Neural cell (in vitro differentiated cells): Measurements from ENCODE around the gene PHF21B. TPM values are rescaled to one million over a fixed set of nuclear protein-coding genes. Genes with fewer than 3 reads are reported as not detected.
"Not testable (repeated sequence)": the region's sequence is repeated elsewhere in the genome, so short reads cannot be mapped to it uniquely, and the experiment has no call there.

Experiments
- H2AFZ ChIP-seq: fragments of 200-600, 300-800 bp; sonication (generic), shearing (Covaris generic); 2 replicates; pipeline ENCODE4 v1.6.0; 2014; ENCODE audit warnings: low read depth, mild to moderate bottlenecking, antibody characterized with exemption, low read length, moderate library complexity
- H3F3A ChIP-seq: fragments of 200-600 bp; shearing (Covaris generic); 2 replicates; pipeline ENCODE4 v1.6.1; 2016; ENCODE audit warnings: mild to moderate bottlenecking, moderate library complexity, mixed read lengths, antibody characterized with exemption, low read length; ENCODE audit not compliant: insufficient read depth, poor library complexity, severe bottlenecking
- H3K27ac ChIP-seq: fragments of 200-600, 300-800 bp; sonication (generic), shearing (Covaris generic); 2 replicates; pipeline ENCODE4 v1.5.1; 2014; ENCODE audit warnings: mild to moderate bottlenecking, low read length, moderate library complexity
- H3K27me3 ChIP-seq: fragments of 300-800, 200-600 bp; sonication (generic), shearing (Covaris generic); 2 replicates; pipeline ENCODE4 v1.6.0; 2014; ENCODE audit warnings: mild to moderate bottlenecking, low read depth, low read length, moderate library complexity; ENCODE audit not compliant: insufficient read depth
- H3K36me3 ChIP-seq: fragments of 300-800, 200-600 bp; sonication (generic), shearing (Covaris generic); 2 replicates; pipeline ENCODE4 v1.5.1; 2014; ENCODE audit warnings: mild to moderate bottlenecking, antibody characterized with exemption, low read length, moderate library complexity; ENCODE audit not compliant: insufficient read depth
- H3K4me2 ChIP-seq: fragments of 300-800, 200-600 bp; sonication (generic), shearing (Covaris generic); 2 replicates; pipeline ENCODE4 v1.6.0; 2014; ENCODE audit warnings: mild to moderate bottlenecking, low read length
- H3K4me3 ChIP-seq: fragments of 300-800, 200-600 bp; sonication (generic), shearing (Covaris generic); 2 replicates; pipeline ENCODE4 v1.5.1; 2014; ENCODE audit warnings: mild to moderate bottlenecking, low read length, moderate library complexity
- H3K79me2 ChIP-seq: fragments of 200-600 bp; shearing (Covaris generic); replicated peaks from 2 replicates; pipeline ENCODE4 v1.6.0; 2014; ENCODE audit warnings: mild to moderate bottlenecking, low read length, moderate library complexity; ENCODE audit not compliant: insufficient read depth
- H3K9ac ChIP-seq: fragments of 300-800, 200-600 bp; sonication (generic), shearing (Covaris generic); 2 replicates; pipeline ENCODE4 v1.6.1; 2016; ENCODE audit warnings: mild to moderate bottlenecking, low read length, mixed read lengths
- H3K9me2 ChIP-seq: fragments of 200-600 bp; shearing (Covaris generic); 2 replicates; pipeline ENCODE4 v1.6.1; 2016; ENCODE audit warnings: mild to moderate bottlenecking, low read length, mixed read lengths; ENCODE audit not compliant: insufficient read depth
- H3K9me3 ChIP-seq: fragments of 200-600, 300-800 bp; sonication (generic), shearing (Covaris generic); 2 replicates; pipeline ENCODE4 v1.6.1; 2016; ENCODE audit warnings: mild to moderate bottlenecking, mixed run types, low read length, moderate library complexity, mixed read lengths
- H4K20me1 ChIP-seq: fragments of 200-600 bp; shearing (Covaris generic); 2 replicates; pipeline ENCODE4 v1.6.1; 2016; ENCODE audit warnings: mild to moderate bottlenecking, mixed run types; ENCODE audit not compliant: insufficient read depth
- EP300 ChIP-seq: fragments of 450-650 bp; conservative IDR thresholded peaks from 2 replicates; pipeline ENCODE4 v1.6.1; 2014; ENCODE audit warnings: antibody characterized with exemption, mild to moderate bottlenecking, moderate library complexity; ENCODE audit not compliant: poor library complexity, severe bottlenecking
- EZH2 ChIP-seq: fragments of 200-600, 300-800 bp; shearing (Covaris generic), sonication (generic); IDR thresholded peaks from 2 replicates; pipeline ENCODE4 v1.6.1; 2014; ENCODE audit warnings: antibody characterized with exemption, low read length, borderline replicate concordance, mild to moderate bottlenecking; ENCODE audit not compliant: insufficient read depth, poor library complexity, severe bottlenecking
- MXI1 ChIP-seq: fragments of 450-650 bp; conservative IDR thresholded peaks from 2 replicates; pipeline ENCODE4 v1.6.1; 2014; ENCODE audit warnings: antibody characterized with exemption, mild to moderate bottlenecking; ENCODE audit not compliant: poor library complexity, severe bottlenecking
- POLR2AphosphoS5 ChIP-seq: IDR thresholded peaks from 2 replicates; pipeline ENCODE4 v1.6.1; 2012
- RAD21 ChIP-seq: fragments of 450-650 bp; conservative IDR thresholded peaks from 2 replicates; pipeline ENCODE4 v1.6.1; 2014; ENCODE audit warnings: antibody characterized with exemption, mild to moderate bottlenecking, moderate library complexity
- SMC3 ChIP-seq: fragments of 450-650 bp; conservative IDR thresholded peaks from 2 replicates; pipeline ENCODE4 v1.6.1; 2014; ENCODE audit warnings: antibody characterized with exemption, mild to moderate bottlenecking, moderate library complexity; ENCODE audit not compliant: poor library complexity
- TAF1 ChIP-seq: IDR thresholded peaks from 2 replicates; pipeline ENCODE4 v1.6.1; 2012; ENCODE audit warnings: low read depth
- polyA plus RNA-seq: library from polyadenylated mRNA; depleted of rRNA; stranded (reverse); fragments of >200 nt; gene quantifications from 2 replicates; pipeline ENCODE4 v1.2.3, GENCODE V29; 2014
- TF ChIP-seq, protein P1 (sequence below): fragments of 450-650 bp; IDR thresholded peaks from 2 replicates; pipeline ENCODE4 v1.5.1; 2014; ENCODE audit warnings: antibody characterized with exemption, mild to moderate bottlenecking, moderate library complexity; ENCODE audit not compliant: poor library complexity, severe bottlenecking
- TF ChIP-seq, protein P2 (sequence below): IDR thresholded peaks from 2 replicates; pipeline ENCODE4 v1.6.1; 2012; ENCODE audit warnings: borderline replicate concordance

PHF21B gene
- polyA plus RNA-seq, 1 donor from 2014 or later = 49.5 TPM

DNA sequence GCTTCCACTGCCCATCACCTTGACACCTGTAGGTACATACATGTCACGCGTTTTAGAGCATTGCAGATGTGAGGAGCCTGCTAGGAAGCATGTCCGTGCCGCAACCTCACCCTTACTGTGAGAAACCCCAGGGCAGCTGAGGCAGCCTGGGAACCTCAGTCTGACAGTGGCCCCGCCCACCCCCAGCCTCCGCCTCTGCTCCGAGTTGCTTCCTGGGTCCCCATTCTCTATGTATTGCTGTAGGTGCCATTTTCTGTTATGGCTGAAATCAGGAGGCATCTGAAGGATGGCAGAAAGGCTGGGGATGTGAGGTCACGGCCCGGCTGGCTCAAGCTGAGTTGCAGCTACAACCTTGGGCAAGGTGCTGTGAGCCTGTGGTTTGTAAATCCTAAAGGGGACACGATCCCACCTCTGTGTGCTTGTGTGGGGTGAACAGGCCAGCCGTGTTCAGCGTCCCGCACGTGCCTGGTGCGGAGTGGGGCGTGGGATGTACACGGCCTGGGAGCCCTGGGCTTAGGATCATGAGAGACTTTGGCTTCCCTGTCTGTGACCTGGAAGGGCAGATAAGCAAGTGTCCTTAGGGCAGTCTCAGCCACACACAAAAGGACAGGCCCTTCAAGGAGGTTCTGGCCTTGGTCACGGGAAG, 102.7 kb downstream of the PHF21B start:
- no peak overlapping the region for H3K9ac ChIP-seq
- H3K27me3 ChIP-seq = no peaks in the 10 kb centered on the region
- H3K36me3 ChIP-seq = peaks cover 5% of the 10 kb centered on the region
- H3K4me2 ChIP-seq = no peak overlapping the region
- no peak overlapping the region for H3K27ac ChIP-seq
- no peaks in the 10 kb centered on the region for H4K20me1 ChIP-seq
- no peak for TF ChIP-seq MXI1
- no peak for TF ChIP-seq POLR2AphosphoS5
- TF ChIP-seq, protein P1, sequence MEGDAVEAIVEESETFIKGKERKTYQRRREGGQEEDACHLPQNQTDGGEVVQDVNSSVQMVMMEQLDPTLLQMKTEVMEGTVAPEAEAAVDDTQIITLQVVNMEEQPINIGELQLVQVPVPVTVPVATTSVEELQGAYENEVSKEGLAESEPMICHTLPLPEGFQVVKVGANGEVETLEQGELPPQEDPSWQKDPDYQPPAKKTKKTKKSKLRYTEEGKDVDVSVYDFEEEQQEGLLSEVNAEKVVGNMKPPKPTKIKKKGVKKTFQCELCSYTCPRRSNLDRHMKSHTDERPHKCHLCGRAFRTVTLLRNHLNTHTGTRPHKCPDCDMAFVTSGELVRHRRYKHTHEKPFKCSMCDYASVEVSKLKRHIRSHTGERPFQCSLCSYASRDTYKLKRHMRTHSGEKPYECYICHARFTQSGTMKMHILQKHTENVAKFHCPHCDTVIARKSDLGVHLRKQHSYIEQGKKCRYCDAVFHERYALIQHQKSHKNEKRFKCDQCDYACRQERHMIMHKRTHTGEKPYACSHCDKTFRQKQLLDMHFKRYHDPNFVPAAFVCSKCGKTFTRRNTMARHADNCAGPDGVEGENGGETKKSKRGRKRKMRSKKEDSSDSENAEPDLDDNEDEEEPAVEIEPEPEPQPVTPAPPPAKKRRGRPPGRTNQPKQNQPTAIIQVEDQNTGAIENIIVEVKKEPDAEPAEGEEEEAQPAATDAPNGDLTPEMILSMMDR = no peak
- TF ChIP-seq SMC3 = no peak
- no peak for TF ChIP-seq EZH2
- TF ChIP-seq, protein P2, sequence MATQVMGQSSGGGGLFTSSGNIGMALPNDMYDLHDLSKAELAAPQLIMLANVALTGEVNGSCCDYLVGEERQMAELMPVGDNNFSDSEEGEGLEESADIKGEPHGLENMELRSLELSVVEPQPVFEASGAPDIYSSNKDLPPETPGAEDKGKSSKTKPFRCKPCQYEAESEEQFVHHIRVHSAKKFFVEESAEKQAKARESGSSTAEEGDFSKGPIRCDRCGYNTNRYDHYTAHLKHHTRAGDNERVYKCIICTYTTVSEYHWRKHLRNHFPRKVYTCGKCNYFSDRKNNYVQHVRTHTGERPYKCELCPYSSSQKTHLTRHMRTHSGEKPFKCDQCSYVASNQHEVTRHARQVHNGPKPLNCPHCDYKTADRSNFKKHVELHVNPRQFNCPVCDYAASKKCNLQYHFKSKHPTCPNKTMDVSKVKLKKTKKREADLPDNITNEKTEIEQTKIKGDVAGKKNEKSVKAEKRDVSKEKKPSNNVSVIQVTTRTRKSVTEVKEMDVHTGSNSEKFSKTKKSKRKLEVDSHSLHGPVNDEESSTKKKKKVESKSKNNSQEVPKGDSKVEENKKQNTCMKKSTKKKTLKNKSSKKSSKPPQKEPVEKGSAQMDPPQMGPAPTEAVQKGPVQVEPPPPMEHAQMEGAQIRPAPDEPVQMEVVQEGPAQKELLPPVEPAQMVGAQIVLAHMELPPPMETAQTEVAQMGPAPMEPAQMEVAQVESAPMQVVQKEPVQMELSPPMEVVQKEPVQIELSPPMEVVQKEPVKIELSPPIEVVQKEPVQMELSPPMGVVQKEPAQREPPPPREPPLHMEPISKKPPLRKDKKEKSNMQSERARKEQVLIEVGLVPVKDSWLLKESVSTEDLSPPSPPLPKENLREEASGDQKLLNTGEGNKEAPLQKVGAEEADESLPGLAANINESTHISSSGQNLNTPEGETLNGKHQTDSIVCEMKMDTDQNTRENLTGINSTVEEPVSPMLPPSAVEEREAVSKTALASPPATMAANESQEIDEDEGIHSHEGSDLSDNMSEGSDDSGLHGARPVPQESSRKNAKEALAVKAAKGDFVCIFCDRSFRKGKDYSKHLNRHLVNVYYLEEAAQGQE = no peak
- no peak for TF ChIP-seq RAD21
- TF ChIP-seq TAF1 = no peak
- TF ChIP-seq EP300 = no peak
- no peaks in the 10 kb centered on the region for H3F3A ChIP-seq
- H2AFZ ChIP-seq = no peak overlapping the region
- H3K79me2 ChIP-seq = no peaks in the 10 kb centered on the region
- H3K9me2 ChIP-seq = no peaks in the 10 kb centered on the region
- H3K4me3 ChIP-seq = no peak overlapping the region
- H3K9me3 ChIP-seq = peaks cover 5% of the 10 kb centered on the region

GRCh38 chr22:44906248-44906936, 103.4 kb downstream of the PHF21B start:
- Histone ChIP-seq H3K4me2 (no peak overlapping the region), H3K27me3 (no peaks in the 10 kb centered on the region), H3K36me3 (no peaks in the 10 kb centered on the region), H2AFZ (no peak overlapping the region), H4K20me1 (no peaks in the 10 kb centered on the region), H3K79me2 (no peaks in the 10 kb centered on the region), H3K9me2 (no peaks in the 10 kb centered on the region), H3F3A (no peaks in the 10 kb centered on the region), H3K27ac (no peak overlapping the region), H3K9ac (no peak overlapping the region), H3K4me3 (no peak overlapping the region), H3K9me3 (peaks cover 8% of the 10 kb centered on the region)
- TF ChIP-seq, protein P2 = no peak
- TF ChIP-seq RAD21 (no peak), SMC3 (no peak), EZH2 (no peak), MXI1 (no peak)
- TF ChIP-seq, protein P1 = no peak

- H2AFZ ChIP-seq, H3K9me3 ChIP-seq, H3K27me3 ChIP-seq, H3K9ac ChIP-seq, H3K9me2 ChIP-seq, H3K36me3 ChIP-seq, H3F3A ChIP-seq, H4K20me1 ChIP-seq, H3K4me2 ChIP-seq, H3K79me2 ChIP-seq, H3K4me3 ChIP-seq, H3K27ac ChIP-seq: not testable (repeated sequence)
These were observed 105.2 kb downstream of the PHF21B start for GRCh38 chr22:44904492-44905152.
